Loucy (cell line): ENCODE measurements around the gene SRD5A1.

Experiments used
- H2AFZ ChIP-seq: fragments of 200-600 bp; sonication (generic); 2 replicates; pipeline ENCODE4 v1.6.0; 2016; ENCODE audit warnings: antibody characterized with exemption, mild to moderate bottlenecking, low read length, moderate library complexity
- H3F3A ChIP-seq: fragments of 200-600 bp; 2 replicates; pipeline ENCODE4 v1.6.0; 2016; ENCODE audit warnings: antibody characterized with exemption, low read depth, mild to moderate bottlenecking
- H3K27me3 ChIP-seq: fragments of 200-600 bp; sonication (generic); 2 replicates; pipeline ENCODE4 v1.6.1; 2014; ENCODE audit warnings: low read length, mild to moderate bottlenecking; ENCODE audit not compliant: insufficient read depth, poor library complexity, severe bottlenecking
- H3K36me3 ChIP-seq: fragments of 200-600 bp; sonication (generic); 2 replicates; pipeline ENCODE4 v1.6.1; 2016; ENCODE audit warnings: low read length; ENCODE audit not compliant: insufficient read depth
- H3K4me1 ChIP-seq: fragments of 200-600 bp; sonication (generic); 2 replicates; pipeline ENCODE4 v1.5.1; 2014; ENCODE audit warnings: low read length, mild to moderate bottlenecking; ENCODE audit not compliant: insufficient read depth, poor library complexity, severe bottlenecking
- H3K4me2 ChIP-seq: fragments of 200-600 bp; sonication (generic); 2 replicates; pipeline ENCODE4 v1.6.0; 2014; ENCODE audit warnings: antibody characterized with exemption, low read length, low read depth, mild to moderate bottlenecking; ENCODE audit not compliant: poor library complexity, severe bottlenecking
- H3K4me3 ChIP-seq: fragments of 200-600 bp; sonication (generic); 2 replicates; pipeline ENCODE4 v1.5.1; 2014; ENCODE audit warnings: low read length, mild to moderate bottlenecking, mixed read lengths; ENCODE audit not compliant: poor library complexity, severe bottlenecking
- H3K79me2 ChIP-seq: fragments of 200-600 bp; sonication (generic); 2 replicates; pipeline ENCODE4 v1.6.1; 2014; ENCODE audit warnings: low read length; ENCODE audit not compliant: insufficient read depth
- H3K9ac ChIP-seq: fragments of 200-600 bp; sonication (generic); 2 replicates; pipeline ENCODE4 v1.6.0; 2014; ENCODE audit warnings: mild to moderate bottlenecking, low read depth, low read length, moderate library complexity; ENCODE audit not compliant: poor library complexity, severe bottlenecking
- H3K9me2 ChIP-seq: fragments of 200-600 bp; sonication (generic); replicated peaks from 2 replicates; pipeline ENCODE4 v1.6.1; 2016; ENCODE audit warnings: low read depth, low read length, mixed read lengths
- H3K9me3 ChIP-seq: fragments of 200-600 bp; sonication (generic); 2 replicates; pipeline ENCODE4 v1.6.1; 2014; ENCODE audit warnings: mild to moderate bottlenecking, antibody characterized with exemption, low read length, low read depth; ENCODE audit not compliant: insufficient read depth
- H4K20me1 ChIP-seq: fragments of 200-600 bp; sonication (generic); 2 replicates; pipeline ENCODE4 v1.6.0; 2014; ENCODE audit warnings: antibody characterized with exemption, low read length, mild to moderate bottlenecking; ENCODE audit not compliant: insufficient read depth, poor library complexity, severe bottlenecking
- CTCF ChIP-seq: fragments of 200-600 bp; sonication (generic); conservative IDR thresholded peaks from 2 replicates; pipeline ENCODE4 v1.5.1; 2014; ENCODE audit warnings: mild to moderate bottlenecking, antibody characterized with exemption, low read length
- EZH2phosphoT487 ChIP-seq: fragments of 200-600 bp; IDR thresholded peaks from 2 replicates; pipeline ENCODE4 v1.6.1; 2018; ENCODE audit warnings: antibody characterized with exemption, mild to moderate bottlenecking, moderate library complexity, borderline replicate concordance

SRD5A1 gene

DNA sequence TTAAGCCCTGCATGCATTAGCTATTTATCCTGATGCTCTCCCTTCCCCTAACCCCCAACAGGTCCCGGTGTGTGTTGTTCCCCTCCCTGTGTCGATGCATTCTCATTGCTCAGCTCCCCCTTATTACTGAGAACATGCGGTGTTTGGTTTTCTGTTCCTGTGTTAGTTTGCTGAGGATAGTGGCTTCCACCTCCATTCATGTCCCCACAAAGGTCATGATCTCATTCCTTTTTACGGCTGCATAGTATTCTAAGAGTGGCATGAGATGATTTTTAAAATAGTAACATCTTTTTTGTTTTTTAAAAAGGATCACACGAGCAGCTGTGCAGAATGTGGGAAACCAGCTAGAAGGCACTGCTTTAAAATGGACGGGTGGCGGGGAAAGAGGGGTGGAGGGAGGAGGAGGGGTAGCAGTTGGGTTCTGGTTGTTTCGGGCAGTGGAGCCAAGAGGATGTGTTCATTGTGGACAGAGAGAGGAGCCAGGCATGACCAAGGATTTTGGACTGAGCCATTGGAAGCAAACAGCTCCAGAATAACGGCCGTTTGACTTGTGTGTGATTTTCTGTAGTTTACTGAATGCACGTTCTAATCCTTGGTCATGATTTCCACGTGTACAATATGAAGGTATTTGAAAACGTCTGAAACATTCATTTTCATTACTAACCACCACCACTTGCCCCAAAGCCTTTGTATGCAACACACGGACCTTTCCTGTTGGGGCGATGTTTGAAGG is 78.3 kb downstream of the SRD5A1 start:
- peaks cover 22% of the 10 kb centered on the region for H4K20me1 ChIP-seq
- H3K9ac ChIP-seq, result peak overlapping the region; percentile 86
- peaks cover 25% of the 10 kb centered on the region for H3K79me2 ChIP-seq
- H3K27me3 ChIP-seq, result no peaks in the 10 kb centered on the region
- TF ChIP-seq EZH2phosphoT487, result no peak
- TF ChIP-seq CTCF, result no peak; the same call in 1 of the 2 replicates
- no peaks in the 10 kb centered on the region for H3K9me3 ChIP-seq
- peaks cover 40% of the 10 kb centered on the region for H3K4me1 ChIP-seq
- no peaks in the 10 kb centered on the region for H3F3A ChIP-seq
- peak overlapping the region; percentile 83 for H3K4me2 ChIP-seq
- H3K9me2 ChIP-seq, result no peaks in the 10 kb centered on the region
- H2AFZ ChIP-seq, result peak overlapping the region; percentile 92
- H3K4me3 ChIP-seq, result peak overlapping the region; percentile 84
- H3K36me3 ChIP-seq, result no peaks in the 10 kb centered on the region

DNA sequence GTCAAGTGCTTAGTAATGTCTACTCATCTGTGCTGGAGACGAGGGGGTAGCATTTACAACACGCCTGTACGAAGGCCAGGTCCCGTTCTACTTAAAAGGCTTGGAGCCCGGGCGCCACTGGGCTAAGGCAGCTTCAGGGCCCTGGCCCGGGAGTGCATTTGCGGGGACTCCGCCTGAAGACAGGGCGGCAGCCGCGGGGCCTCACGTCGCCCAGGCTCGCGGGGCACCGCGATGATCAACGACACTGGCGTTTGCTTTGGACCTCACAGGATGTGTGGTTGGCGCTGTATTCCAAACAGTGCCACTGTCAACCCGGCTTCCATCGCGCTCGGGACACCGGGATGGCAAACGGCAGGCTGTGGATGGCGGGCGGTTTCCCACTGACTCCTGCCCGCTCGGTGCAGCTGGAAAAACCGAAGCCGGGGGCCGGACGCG is 78.9 kb downstream of the SRD5A1 start:
- H3K79me2 ChIP-seq, result peaks cover 31% of the 10 kb centered on the region
- no peaks in the 10 kb centered on the region for H3K27me3 ChIP-seq
- H4K20me1 ChIP-seq, result peaks cover 28% of the 10 kb centered on the region

GRCh38 chr5:6712577-6713273 is 79.5 kb downstream of the SRD5A1 start:
- Histone ChIP-seq H3K79me2 (peaks cover 37% of the 10 kb centered on the region), H3K9ac (peak overlapping the region; percentile 86), H3F3A (no peaks in the 10 kb centered on the region), H2AFZ (peak overlapping the region; percentile 92), H3K27me3 (no peaks in the 10 kb centered on the region), H3K4me2 (peak overlapping the region; percentile 83), H3K9me2 (no peaks in the 10 kb centered on the region), H4K20me1 (peaks cover 34% of the 10 kb centered on the region), H3K9me3 (no peaks in the 10 kb centered on the region), H3K36me3 (no peaks in the 10 kb centered on the region), H3K4me3 (peak overlapping the region; percentile 84), H3K4me1 (peaks cover 48% of the 10 kb centered on the region)
- TF ChIP-seq CTCF (no peak; the same call in 1 of the 2 replicates), EZH2phosphoT487 (no peak)

More for the DNA sequence above, 78.9 kb downstream of the SRD5A1 start:
- Histone ChIP-seq H3K9me3 (no peaks in the 10 kb centered on the region), H2AFZ (peak overlapping the region; percentile 92), H3F3A (no peaks in the 10 kb centered on the region), H3K4me2 (peak overlapping the region; percentile 83), H3K4me3 (peak overlapping the region; percentile 84), H3K36me3 (no peaks in the 10 kb centered on the region), H3K9me2 (no peaks in the 10 kb centered on the region), H3K9ac (peak overlapping the region; percentile 86), H3K4me1 (peaks cover 45% of the 10 kb centered on the region)
- TF ChIP-seq CTCF, result no peak; the same call in none of the 2 replicates
- no peak for TF ChIP-seq EZH2phosphoT487
